ENCODE measurements around the gene VOPP1. TPM values are rescaled to one million over a fixed set of nuclear protein-coding genes. Genes with fewer than 3 reads are reported as not detected.

Gene VOPP1
- total and polyA plus RNA-seq, 2 donors (not counting 3 experiments of a cell fraction or from before 2014, with no cell fraction given), result 85.6 to 154 TPM

DNA sequence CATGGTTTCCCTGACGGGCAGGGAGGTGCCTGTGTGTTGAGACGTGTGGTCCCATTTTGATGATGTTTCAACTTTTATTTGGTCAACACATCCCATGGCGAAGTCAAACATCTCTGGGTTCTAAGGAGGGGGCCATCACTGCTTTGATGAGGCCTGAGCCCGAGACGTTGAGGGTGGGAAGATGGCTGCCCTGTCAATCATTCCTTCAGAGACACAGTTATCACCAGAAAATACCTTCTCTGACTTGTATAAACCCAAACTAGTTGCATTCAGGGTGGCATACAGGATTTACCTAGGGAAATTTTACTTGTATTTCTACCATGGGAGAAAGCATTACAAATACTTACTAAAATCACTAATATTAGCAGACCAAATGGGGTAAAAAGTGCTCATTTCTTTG lies 64.6 kb downstream of the VOPP1 start:
- no peak overlapping the region for H3K4me3 ChIP-seq (replicated peaks in 1 of 3; ENCODE audit: insufficient read depth in 1 of 3, low read depth in 1 of 3, low read length in 3 of 3)
- ChIA-PET POLR2A (no interaction called here), CTCF (interaction anchor here (1.9 kb wide), 1 partner anchor 17 kb away, joined by 6 read pairs; no protein-coding TSS in a partner anchor)
- H3K9ac ChIP-seq (replicated peaks; ENCODE audit: extremely low read depth, insufficient read depth, low read length), result no peak overlapping the region
- no peak overlapping the region for H2AFZ ChIP-seq (ENCODE audit: low read depth, low read length)
- no peaks in the 10 kb centered on the region for H3K9me3 ChIP-seq (replicated peaks; ENCODE audit: control insufficient read depth, insufficient read depth, low read length)
- no peaks in the 10 kb centered on the region for H3K27me3 ChIP-seq (ENCODE audit: control insufficient read depth in 2 of 2, insufficient read depth in 2 of 2, low read length in 2 of 2)
- peaks cover 40% of the 10 kb centered on the region for H3K79me2 ChIP-seq (ENCODE audit: control insufficient read depth, insufficient read depth, low read length)
- dilution Hi-C loops (cut with MboI; ENCODE audit: extremely low pct_ligation_motif_present, low sequenced_read_pairs) (no loop called here), intact Hi-C loops (cut with micrococcal nuclease) (no loop called here)
- no peak overlapping the region for H3K4me2 ChIP-seq (ENCODE audit: insufficient read depth, low read length)
- H3K4me1 ChIP-seq (ENCODE audit: control insufficient read depth, extremely low read depth, insufficient read depth, low read length), result peaks cover 7% of the 10 kb centered on the region
- no TSS peak for BruUV-seq (replicated peaks)
- no peaks in the 10 kb centered on the region for H3K9me1 ChIP-seq (replicated peaks; ENCODE audit: control insufficient read depth, extremely low read depth, insufficient read depth, low read length)
- FAIRE-seq, result no peak
- no peak overlapping the region for H3K27ac ChIP-seq (ENCODE audit: insufficient read depth, low read depth, low read length)
- no peak for DNase-seq (ENCODE audit: low read depth, low spot score)
- H3K36me3 ChIP-seq (ENCODE audit: control insufficient read depth in 2 of 2, extremely low read depth in 1 of 2, insufficient read depth in 2 of 2, low read length in 2 of 2), result peaks cover 1 to 8% of the 10 kb centered on the region in 2 experiments
- no peaks in the 10 kb centered on the region for H4K20me1 ChIP-seq (replicated peaks; ENCODE audit: control insufficient read depth, extremely low read depth, insufficient read depth, low read length)
- TF ChIP-seq JUN (IDR thresholded peaks at IDR 0.05; ENCODE audit: borderline replicate concordance, insufficient read depth, insufficient read length, low read depth) (no peak), MYC (IDR thresholded peaks at IDR 0.05; ENCODE audit: low read depth, low read length) (no peak), FOS (IDR thresholded peaks at IDR 0.05; ENCODE audit: borderline replicate concordance, insufficient read depth, low read length) (no peak), MAX (IDR thresholded peaks at IDR 0.05; ENCODE audit: insufficient read depth, insufficient read length) (no peak), POLR2A (IDR thresholded peaks at IDR 0.05; ENCODE audit: low read depth, low read length) (no peak), EZH2 (IDR thresholded peaks at IDR 0.05; ENCODE audit: borderline replicate concordance, low read depth, low read length, severe bottlenecking) (no peak), POLR2AphosphoS5 (IDR thresholded peaks at IDR 0.05; ENCODE audit: insufficient read depth, low read depth, low read length) (no peak), GATA2 (IDR thresholded peaks at IDR 0.05; ENCODE audit: insufficient read depth, insufficient read length, low read depth, low read length) (no peak)
- TF ChIP-seq, protein P1, sequence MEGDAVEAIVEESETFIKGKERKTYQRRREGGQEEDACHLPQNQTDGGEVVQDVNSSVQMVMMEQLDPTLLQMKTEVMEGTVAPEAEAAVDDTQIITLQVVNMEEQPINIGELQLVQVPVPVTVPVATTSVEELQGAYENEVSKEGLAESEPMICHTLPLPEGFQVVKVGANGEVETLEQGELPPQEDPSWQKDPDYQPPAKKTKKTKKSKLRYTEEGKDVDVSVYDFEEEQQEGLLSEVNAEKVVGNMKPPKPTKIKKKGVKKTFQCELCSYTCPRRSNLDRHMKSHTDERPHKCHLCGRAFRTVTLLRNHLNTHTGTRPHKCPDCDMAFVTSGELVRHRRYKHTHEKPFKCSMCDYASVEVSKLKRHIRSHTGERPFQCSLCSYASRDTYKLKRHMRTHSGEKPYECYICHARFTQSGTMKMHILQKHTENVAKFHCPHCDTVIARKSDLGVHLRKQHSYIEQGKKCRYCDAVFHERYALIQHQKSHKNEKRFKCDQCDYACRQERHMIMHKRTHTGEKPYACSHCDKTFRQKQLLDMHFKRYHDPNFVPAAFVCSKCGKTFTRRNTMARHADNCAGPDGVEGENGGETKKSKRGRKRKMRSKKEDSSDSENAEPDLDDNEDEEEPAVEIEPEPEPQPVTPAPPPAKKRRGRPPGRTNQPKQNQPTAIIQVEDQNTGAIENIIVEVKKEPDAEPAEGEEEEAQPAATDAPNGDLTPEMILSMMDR (IDR thresholded peaks at IDR 0.05; ENCODE audit: extremely low read depth in 1 of 2, insufficient read depth in 1 of 2, low read depth in 1 of 2, low read length in 2 of 2), result no peak
